ENCODE results near the gene INCENP. TPM values are rescaled to one million over a fixed set of nuclear protein-coding genes. Genes with fewer than 3 reads are reported as not detected.
"Not testable (repeated sequence)": the region's sequence is repeated elsewhere in the genome, so short reads cannot be mapped to it uniquely, and the experiment has no call there.

The INCENP gene
- total RNA-seq, 1 experiment from 2014 or later = 54.5 TPM

GRCh38 chr11:62195010-62195409, 71.2 kb downstream of the INCENP start:
- DNase-seq (ENCODE audit: low read depth, low spot score); in situ Hi-C loops (cut with HindIII; ENCODE audit: low pct_unique_long_range_greater_than_20kb, low sequenced_read_pairs): not testable (repeated sequence)

DNA sequence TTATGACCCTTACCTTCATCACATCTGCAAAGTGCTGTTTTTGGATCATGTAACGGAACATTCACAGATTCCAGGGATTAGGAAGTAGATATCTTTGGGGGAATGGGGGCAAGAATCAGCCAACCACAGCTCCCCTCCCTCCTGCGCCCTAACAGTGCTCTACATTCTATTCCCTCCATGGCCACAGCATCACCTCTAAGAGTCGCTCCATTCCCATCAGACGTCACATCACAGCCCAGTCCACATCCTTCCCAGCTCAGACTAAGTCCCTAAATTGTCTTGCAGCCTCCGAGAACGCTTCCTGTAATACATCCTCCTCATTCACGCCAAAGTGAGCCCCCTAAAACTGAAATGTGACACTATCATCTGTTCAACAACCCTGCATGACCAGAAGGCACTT, 72.1 kb downstream of the INCENP start:
- in situ Hi-C loops (cut with HindIII; ENCODE audit: low pct_unique_long_range_greater_than_20kb, low sequenced_read_pairs) = no loop called here
- no peak for DNase-seq (ENCODE audit: low read depth, low spot score)

DNA sequence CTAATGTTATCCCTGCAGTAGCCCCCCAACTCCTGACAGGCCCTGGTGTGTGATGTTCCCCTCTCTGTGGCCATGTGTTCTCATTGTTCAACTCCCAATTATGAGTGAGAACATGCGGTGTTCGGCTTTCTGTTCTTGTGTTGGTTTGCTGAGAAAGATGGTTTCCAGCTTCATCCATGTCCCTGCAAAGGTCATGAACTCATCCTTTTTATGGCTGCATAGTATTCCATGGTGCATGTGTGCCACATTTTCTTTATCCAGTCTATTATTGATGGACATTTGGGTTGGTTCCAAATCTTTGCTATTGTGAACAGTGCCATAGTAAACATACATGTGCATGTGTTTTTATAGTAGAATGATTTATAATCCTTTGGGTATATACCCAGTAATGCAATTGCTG, 73.6 kb downstream of the INCENP start:
- DNase-seq (ENCODE audit: low read depth, low spot score); in situ Hi-C loops (cut with HindIII; ENCODE audit: low pct_unique_long_range_greater_than_20kb, low sequenced_read_pairs): not testable (repeated sequence)

DNA sequence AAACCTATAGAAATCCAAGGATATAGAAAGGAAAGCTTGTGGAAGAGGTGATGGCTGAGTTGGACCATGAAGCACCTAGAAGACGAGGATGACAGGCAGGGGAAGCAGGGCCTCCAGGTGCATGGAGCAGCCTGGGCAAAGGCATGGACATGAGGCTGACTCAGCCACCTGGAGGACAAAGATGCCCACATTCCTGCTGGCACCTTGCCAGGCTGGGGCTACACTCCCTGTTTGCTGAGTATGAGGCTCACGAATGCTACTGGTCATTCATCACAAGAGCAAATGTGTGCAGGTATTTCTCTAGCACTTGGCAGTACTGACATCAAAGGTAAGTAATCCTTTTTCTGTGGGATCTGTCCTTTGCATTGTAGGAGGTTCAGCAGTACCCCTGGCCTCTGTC, 77.6 kb downstream of the INCENP start:
- no peak for DNase-seq (ENCODE audit: low read depth, low spot score)
- in situ Hi-C loops (cut with HindIII; ENCODE audit: low pct_unique_long_range_greater_than_20kb, low sequenced_read_pairs) = no loop called here

Other genes starting within 250 kb of the INCENP start
- 26.6 and 28.6 TPM in 2 replicates for gene FADS3, start 232.5 kb upstream of the INCENP start, total RNA-seq (2014; rRNA removed; shearing (Covaris generic))
- gene RAB3IL1, start 206.4 kb upstream of the INCENP start, total RNA-seq (2014; rRNA removed; shearing (Covaris generic)) = 6.1 and 6.8 TPM in 2 replicates
- 47.8 and 50.6 TPM in 2 replicates for gene BEST1, start 173.7 kb upstream of the INCENP start, total RNA-seq (2014; rRNA removed; shearing (Covaris generic))
- 1,001 and 1,103 TPM in 2 replicates for gene FTH1, start 156.4 kb upstream of the INCENP start, total RNA-seq (2014; rRNA removed; shearing (Covaris generic))
- gene SCGB1D1, start 66.2 kb downstream of the INCENP start, total RNA-seq (2014; rRNA removed; shearing (Covaris generic)) = not detected in 2 replicates
- not detected in 2 replicates for gene SCGB2A1, start 84.7 kb downstream of the INCENP start, total RNA-seq (2014; rRNA removed; shearing (Covaris generic))
- gene SCGB1D2, start 118.2 kb downstream of the INCENP start, total RNA-seq (2014; rRNA removed; shearing (Covaris generic)) = 4.5 and 6.0 TPM in 2 replicates
- not detected in 2 replicates for gene SCGB2A2, start 146.1 kb downstream of the INCENP start, total RNA-seq (2014; rRNA removed; shearing (Covaris generic))
- gene SCGB1D4, start 175.1 kb downstream of the INCENP start, total RNA-seq (2014; rRNA removed; shearing (Covaris generic)) = not detected in 2 replicates
- gene ASRGL1, start 213.4 kb downstream of the INCENP start, total RNA-seq (2014; rRNA removed; shearing (Covaris generic)) = 7.2 and 8.0 TPM in 2 replicates

Measured in SK-MEL-5 (cell line).